Measurements from ENCODE around the gene CBX4. TPM values are rescaled to one million over a fixed set of nuclear protein-coding genes. Genes with fewer than 3 reads are reported as not detected.

CBX4 gene
- 10.5 and 10.9 TPM in 2 replicates for total RNA-seq

GRCh38 chr17:79839356-79840268 is at the start of gene CBX4:
TSS of gene CBX4 (minus strand) at chr17:79839440. CDS start at chr17:79839251, 189 bp downstream.

DNA sequence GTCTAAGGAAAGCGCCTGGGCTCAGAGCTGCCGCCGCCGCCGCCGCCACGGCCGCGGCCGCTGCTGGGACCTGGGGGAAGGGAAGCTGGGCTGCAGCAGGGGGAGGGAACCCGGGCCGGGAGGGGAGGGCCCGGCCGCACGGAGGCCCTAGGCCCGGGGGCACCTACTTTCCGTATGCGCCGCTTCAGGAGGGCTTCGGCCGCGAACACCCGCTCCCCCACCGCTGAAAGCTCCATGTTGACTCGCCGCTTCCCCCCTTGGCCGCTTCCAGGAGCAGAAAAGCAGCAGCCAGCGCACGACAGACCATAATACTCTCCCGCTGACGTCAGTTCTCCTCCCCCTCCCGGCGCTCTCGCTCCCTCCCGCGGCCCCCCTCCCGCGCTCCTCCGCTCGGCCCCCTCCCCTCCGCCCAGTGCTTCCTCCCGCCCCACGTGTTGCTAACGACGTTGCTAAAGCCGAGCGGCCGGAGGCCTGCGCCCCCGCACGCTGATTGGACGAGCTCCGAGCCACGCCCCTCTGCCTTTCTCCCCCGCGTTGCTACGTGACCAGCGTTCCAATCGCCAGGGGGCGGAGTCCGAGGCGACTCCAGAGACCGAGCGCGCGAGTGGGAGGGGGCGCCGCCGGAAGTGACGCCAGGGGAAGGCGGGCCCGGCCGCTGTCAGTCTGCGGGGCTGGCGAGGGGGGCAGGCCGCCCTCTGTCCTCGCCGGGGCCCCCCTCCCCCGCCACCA is 42.3 kb downstream of the CBX4 start, which contains the start of gene CBX8:
Gene CBX8, minus strand, starts transcription at position 315 of the 729 bp plus-strand sequence. Its CDS starts 79 bp downstream, at position 236.

Other genes starting within 250 kb of the CBX4 start
- gene RBFOX3, start 228.4 kb downstream of the CBX4 start, total RNA-seq, result not detected in 2 replicates
- gene ENPP7, start 108.5 kb downstream of the CBX4 start, total RNA-seq, result not detected in 2 replicates
- gene CBX2, start 61.3 kb downstream of the CBX4 start, total RNA-seq, result 0.22 and 0.26 TPM in 2 replicates
- 2.9 and 3.8 TPM in 2 replicates for gene CBX8, start 42.4 kb downstream of the CBX4 start, total RNA-seq
- gene TBC1D16, start 196.4 kb upstream of the CBX4 start, total RNA-seq, result 23.9 and 29.1 TPM in 2 replicates
- gene CCDC40, start 197.2 kb upstream of the CBX4 start, total RNA-seq, result 2.7 and 3.4 TPM in 2 replicates

Data from articular chondrocyte of knee joint (primary cell).